ENCODE measurements around the gene CSTB.

Gene CSTB

DNA sequence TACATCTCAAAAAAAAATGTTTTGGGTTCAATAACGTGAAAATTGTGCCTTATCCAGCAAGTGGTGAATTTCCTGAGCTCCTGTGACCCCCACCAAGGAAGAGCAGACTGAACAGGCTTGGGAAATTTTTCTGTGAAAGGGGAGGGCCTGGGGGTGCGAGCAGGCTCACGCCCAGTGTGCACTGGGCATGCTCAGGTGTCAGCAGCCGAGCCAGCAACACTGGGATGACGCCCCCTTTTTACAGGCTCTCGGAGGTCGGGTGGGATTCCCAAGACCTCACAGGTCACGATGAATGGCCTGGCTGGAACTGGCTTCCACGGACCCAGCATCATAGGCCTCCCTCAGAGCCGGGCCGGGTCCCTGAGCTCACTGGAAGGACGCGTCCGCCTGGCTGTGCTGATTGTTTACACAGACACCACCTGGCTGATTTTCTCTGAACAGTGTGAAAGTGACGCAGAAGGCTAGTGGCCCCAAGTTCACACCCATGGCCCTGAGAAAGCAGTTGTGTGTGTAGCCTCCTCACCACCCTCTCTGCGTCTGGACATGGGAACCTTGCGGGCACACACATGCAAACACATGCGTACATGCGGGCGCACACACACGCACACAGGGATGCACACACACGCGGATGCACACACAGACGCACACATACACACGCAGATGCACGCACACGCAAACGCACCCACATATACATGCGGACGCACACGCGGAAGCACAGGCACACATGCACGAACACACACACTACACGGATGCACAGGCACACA, 9.2 kb downstream of the CSTB start:
- no peak for DNase-seq

- no peak for DNase-seq
Measured at GRCh38 chr21:43764576-43765495, 11.3 kb downstream of the CSTB start.

DNA sequence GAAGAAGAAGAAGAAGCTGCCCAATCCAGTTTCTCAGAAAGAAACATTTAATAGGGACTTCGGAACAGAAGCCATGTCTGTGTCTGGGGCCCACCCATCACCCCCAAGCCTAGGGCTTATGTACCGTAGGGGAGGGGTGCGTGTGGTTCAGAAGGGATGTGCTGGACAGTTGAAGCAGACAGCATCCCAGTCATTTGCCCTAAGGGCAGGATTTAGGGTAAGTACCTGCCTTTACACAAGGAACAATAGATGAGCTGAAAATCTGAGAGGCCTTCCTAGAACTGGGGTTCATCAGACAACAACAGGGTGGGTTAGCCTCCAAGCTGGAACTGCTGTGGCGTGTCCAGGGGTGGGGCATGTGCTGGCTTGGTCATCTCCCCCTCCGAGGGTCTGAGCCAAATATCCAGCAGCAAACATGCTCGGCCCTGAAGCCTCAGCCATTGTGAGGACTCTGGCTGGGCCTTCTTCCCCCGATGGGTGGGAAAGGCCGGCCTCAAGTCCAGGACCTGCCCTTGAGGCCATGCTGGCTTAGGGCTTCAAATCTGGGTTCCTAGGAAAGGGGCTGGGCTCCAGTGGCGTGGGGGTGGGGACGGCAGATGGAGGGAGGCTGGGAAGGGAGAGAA, 12.1 kb downstream of the CSTB start:
- DNase-seq: no peak

DNA sequence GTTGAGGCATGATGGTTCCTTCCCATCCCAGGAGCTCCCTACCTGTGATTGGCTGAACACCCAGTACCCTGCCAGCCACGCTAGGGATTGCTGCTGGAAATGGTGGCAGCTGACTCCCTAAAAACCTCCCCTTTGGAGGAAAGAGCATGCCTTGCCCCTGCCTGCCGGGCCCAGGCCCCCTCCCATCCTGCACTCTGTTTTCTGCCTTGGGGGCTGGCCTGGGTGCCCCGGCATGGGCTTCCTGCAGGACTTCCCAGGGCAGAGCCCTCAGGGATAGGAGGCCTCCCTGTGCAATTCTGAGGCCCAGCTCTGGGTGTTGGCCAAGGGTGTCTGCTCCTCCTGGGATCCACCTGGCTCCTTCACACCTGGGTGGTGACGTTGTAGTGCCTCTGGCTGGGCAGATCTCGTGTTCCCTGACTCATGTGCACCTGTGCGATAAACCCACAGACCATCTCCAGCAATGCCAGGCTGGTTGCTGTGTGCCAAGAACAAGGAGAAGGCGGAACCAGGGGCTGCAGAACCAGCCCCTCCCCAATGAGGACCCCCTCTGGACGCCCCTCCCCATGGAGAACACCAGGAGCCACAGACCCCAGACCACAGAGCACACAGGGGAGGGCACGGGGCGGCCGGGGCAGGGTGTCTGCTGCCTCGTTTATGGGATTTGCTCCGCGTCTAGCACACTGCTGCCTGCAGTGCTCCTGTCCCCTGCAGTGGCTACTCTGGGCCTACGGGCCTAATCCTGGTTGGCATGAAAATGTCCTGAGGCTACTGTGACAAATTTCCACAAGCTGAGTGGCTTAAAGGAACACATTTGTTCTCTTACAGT, 13.6 kb downstream of the CSTB start:
- DNase-seq: no peak

DNA sequence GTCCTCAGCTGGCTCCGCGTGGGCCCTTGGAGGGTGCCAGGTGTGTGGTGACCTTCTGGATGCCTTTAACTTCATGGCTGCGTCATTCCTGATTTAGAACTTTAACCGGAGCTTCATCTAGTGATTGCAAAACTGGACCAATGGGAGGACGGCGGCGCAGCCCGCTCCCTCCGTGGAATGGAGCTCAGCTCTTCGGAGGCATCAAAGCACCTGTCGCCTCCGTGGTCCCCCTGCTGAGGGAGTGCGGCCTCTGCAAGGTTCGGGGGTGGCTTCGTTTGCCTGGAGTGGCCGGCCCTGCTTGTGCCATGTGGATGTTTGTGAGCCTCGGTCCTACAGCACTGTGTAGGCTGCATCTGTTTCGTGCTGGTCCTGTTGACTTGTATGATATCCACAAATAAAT, 14.2 kb downstream of the CSTB start:
- DNase-seq: no peak

GRCh38 chr21:43760391-43760958, 15.6 kb downstream of the CSTB start:
- DNase-seq: no peak

DNA sequence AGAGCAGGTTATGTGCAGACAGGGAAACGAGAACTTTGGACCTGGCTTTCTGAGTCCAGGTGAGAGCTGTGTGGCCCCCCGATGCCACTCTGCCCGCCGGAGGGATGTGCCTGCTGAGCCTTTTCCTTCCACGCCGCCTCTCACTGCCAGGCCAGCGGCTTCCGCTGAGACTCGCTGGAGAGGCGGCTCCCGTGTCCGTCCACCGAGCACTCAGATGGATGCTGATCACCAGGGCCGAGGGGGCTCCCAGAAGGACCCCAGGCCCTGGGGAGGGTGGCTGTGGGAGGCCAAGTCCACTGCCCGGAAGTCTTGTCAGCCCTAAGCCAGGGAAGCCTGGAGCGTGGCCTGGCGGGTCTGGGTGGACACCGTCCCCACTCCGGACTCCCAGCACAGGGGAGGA, 16.5 kb downstream of the CSTB start:
- no peak for DNase-seq

DNA sequence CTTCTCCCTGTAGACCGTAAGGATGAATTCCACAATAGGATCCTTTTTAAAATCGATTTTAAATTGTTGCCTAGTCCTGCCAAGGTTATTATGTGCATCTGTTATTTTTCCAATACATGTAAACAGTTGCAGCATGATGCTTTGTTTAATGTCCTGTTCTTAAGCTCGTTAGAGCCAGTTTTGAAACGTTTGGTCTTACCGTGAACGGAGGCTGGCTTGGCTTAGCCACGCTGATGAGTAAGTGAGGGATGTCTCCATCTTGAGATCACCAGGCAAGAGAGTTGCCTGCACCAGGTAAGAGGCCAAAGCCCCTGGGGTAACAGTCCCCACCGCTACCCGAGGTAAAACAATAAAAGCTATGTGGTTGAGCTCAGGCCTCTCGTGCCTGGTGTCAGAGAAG, 17.3 kb downstream of the CSTB start:
- DNase-seq: no peak

GRCh38 chr21:43758111-43758641, 17.9 kb downstream of the CSTB start:
- DNase-seq: no peak

DNA sequence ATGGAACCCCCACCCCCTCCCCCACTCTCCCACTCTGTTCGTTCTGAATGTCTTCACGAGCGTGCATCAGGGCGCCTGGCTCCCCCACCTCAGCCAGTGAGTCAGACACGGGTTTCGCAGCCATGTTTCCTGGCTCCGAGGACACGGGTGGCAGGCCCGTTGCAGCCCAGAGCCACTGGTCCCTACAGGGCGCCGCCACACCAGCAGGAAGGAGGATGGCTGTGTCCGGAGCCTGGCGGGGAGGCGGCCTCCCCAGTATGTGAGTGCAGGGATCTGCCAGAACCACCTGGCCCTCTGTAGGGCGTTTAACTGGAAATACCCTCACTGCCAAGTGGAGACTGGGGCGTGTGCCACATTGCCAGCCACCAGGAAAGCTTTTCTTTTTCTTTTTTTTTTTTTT, 18.5 kb downstream of the CSTB start:
- DNase-seq: no peak

- no peak for DNase-seq
Measured at GRCh38 chr21:43755820-43756594, 20.1 kb downstream of the CSTB start.

DNA sequence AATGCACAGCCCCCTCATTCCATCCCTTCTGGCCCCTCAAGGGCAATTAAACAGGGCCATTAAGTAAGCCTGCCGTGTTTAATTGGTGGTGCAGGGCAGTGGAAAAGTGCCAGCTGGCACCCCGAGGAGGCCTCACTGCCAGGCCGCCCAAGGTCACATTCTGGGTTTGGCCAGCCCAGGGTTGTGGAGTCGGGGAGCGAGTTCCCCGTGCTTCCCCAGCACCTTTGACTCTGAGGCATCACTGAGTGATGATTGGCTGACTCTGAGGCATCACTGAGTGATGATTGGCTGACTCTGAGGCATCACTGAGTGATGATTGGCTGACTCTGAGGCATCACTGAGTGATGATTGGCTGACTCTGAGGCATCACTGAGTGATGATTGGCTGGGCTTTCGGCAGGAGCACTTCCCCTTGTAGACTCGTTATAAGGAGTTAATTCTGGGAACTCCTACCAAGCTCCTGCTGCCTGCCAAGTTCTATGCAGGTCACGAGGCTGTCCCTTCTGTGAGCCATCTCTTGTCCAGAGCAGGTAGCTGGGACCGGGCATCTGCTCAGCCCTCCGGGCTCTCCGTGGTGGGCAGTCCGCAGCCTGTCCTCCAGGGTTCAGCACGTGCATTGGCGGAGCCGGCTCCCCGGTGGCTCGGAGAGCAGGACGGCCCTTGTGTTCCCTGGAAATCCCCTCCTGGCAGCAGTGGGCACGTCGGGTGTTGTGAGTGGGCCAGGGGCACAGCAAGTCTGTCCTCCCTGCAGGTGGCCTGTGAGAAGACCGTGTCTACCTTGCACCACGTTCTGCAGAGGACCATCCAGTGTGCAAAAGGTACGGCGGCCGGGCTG, 20.9 kb downstream of the CSTB start:
- DNase-seq: no peak

DNA sequence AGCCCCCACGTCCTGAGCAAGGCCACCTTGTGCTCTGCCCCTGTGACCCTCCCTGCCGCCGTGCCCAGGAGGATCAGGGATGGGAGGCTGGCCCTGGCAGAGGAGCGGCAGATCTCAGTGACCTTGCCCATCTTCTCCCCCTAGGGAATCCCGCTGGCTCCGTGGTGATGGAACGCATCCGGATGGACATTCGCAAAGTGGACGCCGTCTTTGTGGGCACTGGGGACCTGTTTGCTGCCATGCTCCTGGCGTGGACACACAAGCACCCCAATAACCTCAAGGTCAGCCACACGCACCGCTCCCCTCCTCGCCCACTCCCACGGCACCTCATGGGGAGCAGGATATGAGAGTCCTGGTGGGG, 22.7 kb downstream of the CSTB start:
- no peak for DNase-seq

DNA sequence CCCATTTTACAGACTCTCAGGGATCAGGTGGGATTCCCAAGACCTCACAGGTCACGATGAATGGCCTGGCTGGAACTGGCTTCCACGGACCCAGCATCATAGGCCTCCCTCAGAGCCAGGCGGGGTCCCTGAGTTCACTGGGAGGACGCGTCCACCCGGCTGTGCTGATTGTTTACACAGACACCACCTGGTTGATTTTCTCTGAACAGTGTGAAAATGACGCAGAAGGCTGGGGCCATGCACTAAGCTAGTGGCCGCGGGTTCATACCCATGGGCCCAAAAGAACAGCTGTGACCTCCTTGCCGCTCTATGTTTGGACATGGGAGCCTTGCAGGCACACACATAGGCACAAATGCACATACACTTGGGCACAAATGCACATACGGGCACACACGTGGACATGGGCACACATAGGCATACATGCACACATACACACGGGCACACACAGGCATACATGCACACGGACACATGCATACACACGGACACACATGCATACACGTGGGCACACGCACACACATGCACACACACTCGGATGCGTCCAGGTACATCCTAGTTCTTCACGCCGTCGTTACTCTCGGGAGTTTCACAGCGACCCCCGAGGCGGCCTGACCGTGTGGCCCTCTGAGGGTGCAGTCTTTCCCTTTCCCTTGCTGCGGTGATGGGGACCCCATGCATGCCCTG, 23.2 kb downstream of the CSTB start:
- DNase-seq: no peak

- DNase-seq: no peak
Measured at GRCh38 chr21:43751955-43752591, 24.0 kb downstream of the CSTB start.

GRCh38 chr21:43750339-43751033, 25.6 kb downstream of the CSTB start:
- DNase-seq: no peak

- DNase-seq: no peak
Measured at GRCh38 chr21:43749651-43750262, 26.4 kb downstream of the CSTB start.

- DNase-seq: no peak
Measured at GRCh38 chr21:43748622-43749021, 27.5 kb downstream of the CSTB start.
